Activated CD4-positive, alpha-beta T cell treated with anti-CD3 and anti-CD28 coated beads for 1 hour (primary cell): Measurements from ENCODE around the gene ARHGAP4.

Source experiments
- DNase-seq: peaks from one replicate; pipeline ENCODE4 v3.0.0-alpha.2; 2020

The ARHGAP4 gene

DNA sequence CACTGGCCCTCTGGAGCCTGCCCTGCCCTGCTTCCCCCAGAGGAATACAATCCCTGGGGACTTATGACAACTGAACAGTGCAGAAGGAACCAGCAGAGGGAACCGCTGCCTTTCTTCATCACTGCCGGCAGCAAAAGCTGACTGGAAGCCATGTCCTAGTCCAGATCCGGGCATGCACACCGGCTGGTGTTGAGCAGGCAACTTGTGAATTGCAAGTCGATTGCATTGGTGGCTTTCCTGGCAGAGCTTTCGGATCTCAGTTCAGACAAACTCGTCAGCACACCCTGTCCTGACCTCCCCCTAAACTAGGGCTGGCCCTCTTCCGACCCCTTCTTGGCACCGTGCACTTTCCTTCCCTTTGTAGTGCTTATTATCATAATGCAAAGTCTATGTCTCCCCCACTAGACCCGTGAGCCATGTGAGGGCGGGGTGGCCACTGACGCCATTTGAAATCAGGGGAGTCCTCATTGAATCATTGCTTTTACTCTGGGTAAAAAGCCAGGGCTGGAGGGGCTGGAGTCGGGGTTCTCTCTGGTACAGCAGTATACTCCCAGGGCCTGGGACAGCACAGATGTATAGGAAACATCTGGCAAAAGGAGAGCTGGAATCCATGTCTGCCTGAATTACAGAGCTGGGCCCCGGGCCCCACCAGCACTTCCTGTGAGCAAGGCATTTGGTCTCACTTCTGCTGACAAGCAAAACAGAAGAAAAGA lies 1.8 kb downstream of the ARHGAP4 start:
- no peak for DNase-seq

GRCh38 chrX:153922932-153923857 lies 2.9 kb downstream of the ARHGAP4 start:
- DNase-seq = no peak

- no peak for DNase-seq
These were observed 4.3 kb downstream of the ARHGAP4 start for GRCh38 chrX:153921511-153922446.

DNA sequence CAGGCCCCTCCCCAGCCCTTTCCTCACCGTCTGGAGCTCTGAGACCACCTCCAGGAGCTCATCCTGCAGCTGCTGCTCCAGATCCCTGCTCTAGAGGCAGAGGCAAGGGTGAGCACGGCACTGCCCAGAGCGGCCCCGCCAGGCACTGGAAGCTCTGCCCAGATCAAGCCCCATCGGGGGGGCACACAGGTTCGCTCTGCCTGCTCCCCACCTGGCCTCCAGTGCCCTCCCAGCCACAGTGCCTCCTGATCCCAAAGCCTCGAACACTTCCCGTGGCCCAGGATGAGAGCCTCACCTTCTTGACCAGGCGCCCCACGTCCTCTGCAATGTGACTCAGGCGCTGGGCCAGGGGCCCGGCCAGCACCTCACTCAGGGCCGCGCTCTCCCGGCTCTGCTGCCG lies 5.0 kb downstream of the ARHGAP4 start:
- no peak for DNase-seq

DNA sequence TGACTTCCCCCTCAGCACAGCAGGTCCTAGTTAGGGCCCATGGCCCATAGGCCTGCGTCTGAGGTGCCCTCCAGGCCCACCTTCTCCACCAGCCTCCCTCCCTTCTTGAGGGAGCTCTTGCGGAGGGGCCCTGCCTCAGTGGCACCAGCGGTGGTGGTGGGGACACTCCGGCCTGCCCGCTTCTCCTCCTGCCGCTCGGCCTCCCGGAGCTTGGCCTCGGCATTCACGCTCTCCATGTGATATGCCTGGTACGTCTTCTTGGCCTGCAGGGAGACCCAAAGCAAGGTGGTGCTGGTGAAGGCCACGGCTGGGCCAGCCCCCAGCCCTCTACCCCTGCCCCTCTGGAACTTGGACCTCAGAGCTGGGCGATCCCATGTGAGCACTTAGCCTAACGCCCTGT lies 5.5 kb downstream of the ARHGAP4 start:
- no peak for DNase-seq

DNA sequence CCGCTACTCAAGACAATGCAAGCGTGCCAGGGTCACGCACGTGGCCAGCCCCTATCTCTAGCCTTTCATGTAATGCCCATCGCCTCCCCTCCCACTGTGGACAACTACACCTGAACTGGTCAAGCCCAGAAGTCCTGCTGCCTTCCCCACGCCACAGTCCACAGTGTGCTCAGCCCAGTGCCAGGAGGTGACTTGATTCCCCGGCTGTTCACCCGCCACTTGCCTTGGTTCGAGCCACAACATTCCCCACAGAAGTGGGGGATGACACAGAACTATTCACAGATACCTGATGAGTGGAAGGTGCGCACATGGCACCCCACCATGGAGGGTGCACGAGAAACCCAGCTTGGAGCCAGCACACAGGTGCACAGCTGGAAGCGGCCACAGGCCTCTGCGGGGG lies 6.8 kb downstream of the ARHGAP4 start:
- DNase-seq = no peak

DNA sequence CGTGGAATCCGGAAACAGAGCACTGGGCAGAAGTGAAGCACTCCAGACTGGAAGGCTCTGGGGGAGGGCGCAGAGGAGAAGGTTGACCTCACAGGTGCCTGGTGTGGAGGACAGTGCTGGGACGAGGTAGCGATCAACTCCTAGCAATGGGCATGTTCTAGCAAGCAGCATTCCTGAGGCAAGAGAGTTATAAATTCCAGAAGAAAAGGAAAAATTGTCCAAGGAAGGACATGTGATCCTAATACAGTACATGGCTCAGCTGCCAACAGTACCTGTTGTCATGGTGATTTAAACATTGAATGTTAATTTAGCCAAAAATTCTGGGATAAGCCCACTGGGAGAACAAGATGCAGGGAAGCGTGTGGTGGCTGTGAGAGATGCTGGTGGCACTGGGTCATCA lies 8.2 kb downstream of the ARHGAP4 start:
- DNase-seq = no peak

DNA sequence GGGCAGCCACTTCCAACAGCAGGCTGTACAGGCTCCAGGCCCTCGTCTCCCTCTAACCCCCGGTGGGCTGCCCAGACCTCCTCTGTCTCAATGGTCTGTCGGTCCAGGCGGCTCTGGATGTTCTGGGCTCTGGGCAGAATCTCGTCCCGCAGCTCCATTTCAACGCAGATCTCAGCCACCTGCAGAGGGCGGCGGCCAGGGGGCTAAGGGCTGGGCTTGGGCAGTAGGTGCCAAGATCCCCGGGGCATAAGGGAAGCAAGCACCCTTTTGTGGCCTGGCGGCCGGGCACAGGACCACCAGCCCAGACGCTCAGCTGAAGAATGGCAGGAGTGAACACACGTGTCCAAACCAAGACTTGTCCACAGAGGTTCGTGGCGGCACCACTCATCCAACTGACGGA lies 12.4 kb downstream of the ARHGAP4 start:
- no peak for DNase-seq

GRCh38 chrX:153913211-153913610 lies 12.9 kb downstream of the ARHGAP4 start:
- DNase-seq = no peak

- DNase-seq = no peak
These were observed 14.3 kb downstream of the ARHGAP4 start for GRCh38 chrX:153911798-153912197.

- no peak for DNase-seq
These were observed 15.6 kb downstream of the ARHGAP4 start for GRCh38 chrX:153910446-153910845.

DNA sequence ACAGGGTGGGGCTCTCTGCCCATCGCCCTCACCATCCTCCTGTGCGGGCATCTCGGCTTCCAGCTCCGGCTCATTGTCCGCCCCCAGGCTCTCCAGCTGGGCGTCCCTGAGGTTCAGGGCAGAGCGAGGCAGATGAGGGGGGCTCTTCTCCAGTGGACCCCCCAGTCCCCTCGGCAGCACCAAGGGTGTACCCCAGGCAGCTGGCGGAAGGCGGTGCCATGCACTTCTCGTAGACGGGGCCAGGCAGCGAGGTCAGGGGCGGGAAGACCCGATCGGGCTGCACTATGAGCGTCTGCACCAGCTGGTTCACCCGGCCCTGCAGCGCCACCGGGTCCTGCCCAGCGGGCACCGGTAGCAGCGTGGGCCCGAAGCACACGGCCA lies 16.1 kb downstream of the ARHGAP4 start:
- DNase-seq = no peak

DNA sequence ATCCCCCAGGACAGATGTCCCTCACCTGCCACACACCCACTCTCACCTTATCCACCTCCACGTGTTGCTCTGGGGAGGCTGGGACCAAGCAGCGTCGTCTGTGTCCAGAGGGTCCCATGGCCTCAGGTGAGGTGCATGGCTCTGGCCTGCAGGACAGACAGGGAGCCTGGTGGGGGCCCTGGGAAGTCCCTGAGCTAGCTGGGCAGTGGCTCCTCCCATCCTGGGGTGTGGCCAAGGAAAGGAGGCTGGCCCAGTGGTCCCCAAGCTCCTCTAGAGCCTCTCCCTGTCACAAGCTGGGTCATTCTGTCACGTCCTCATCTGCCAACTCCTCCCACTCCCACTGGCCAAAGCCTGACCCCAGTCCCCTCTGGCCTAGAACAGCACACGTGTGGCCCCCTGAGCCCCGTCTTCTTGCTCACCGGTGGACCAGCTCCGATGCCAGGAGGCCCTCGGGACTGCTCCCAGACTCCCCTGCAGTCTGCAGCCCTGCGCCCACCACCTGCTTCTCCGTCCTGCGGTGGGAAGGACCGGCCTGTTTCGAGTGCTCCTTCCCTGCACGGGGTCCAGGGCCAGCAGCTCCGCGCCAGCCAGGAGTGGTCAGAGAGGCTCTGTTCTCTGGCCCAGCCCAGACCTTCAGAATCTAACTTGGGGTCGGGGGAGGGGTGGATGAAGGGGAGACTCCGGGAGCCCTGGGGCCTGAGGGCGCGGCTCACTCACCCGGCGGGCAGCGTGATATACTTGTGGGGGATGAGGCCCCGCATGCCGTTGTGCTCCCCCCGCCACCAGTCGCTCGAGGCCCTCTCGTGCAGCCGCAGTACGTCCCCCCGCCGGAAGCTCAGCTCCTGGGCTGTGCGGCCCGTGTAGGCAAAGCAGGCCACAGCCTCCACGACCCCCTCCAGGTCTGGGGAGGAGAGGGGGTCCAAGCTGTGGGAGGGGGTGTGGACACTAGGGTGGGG lies 16.8 kb downstream of the ARHGAP4 start:
- no peak for DNase-seq

GRCh38 chrX:153908219-153908860 lies 17.7 kb downstream of the ARHGAP4 start:
- no peak for DNase-seq

DNA sequence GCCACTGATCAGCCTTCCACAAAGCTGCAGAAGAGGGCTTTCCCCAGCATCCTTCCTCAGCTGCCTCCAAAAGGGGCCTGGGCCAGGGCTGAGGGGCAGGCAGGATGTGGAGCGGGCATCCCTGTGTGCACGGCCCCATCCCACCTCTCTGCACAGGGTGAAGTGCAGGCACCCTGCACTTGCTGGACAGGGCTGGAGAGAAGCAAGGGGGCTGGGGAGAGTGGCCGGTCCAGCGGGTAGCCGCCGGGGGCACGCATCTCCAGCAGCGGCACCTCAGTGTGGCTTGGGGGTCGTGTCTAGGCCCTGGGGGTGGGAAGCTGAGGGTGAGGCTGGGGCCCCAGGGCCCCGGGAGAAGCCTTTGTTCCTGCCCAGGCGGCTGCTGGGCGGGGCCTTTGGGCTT lies 18.6 kb downstream of the ARHGAP4 start:
- DNase-seq = no peak

DNA sequence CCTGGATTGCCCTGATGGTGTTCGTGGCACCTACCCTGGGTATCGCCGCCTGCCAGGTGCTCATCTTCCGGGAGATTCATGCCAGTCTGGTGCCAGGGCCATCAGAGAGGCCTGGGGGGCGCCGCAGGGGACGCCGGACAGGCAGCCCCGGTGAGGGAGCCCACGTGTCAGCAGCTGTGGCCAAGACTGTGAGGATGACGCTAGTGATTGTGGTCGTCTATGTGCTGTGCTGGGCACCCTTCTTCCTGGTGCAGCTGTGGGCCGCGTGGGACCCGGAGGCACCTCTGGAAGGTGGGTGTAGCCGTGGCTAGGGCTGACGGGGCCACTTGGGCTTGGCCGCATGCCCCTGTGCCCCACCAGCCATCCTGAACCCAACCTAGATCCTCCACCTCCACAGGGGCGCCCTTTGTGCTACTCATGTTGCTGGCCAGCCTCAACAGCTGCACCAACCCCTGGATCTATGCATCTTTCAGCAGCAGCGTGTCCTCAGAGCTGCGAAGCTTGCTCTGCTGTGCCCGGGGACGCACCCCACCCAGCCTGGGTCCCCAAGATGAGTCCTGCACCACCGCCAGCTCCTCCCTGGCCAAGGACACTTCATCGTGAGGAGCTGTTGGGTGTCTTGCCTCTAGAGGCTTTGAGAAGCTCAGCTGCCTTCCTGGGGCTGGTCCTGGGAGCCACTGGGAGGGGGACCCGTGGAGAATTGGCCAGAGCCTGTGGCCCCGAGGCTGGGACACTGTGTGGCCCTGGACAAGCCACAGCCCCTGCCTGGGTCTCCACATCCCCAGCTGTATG lies 19.7 kb downstream of the ARHGAP4 start:
- no peak for DNase-seq

GRCh38 chrX:153905481-153906095 lies 20.5 kb downstream of the ARHGAP4 start:
- no peak for DNase-seq

- no peak for DNase-seq
These were observed 21.8 kb downstream of the ARHGAP4 start, which contains the start of gene AVPR2 for GRCh38 chrX:153903991-153904957. TSS of gene AVPR2 (plus strand) at chrX:153904673. CDS start at chrX:153905146, 473 bp downstream.
